ENCODE data around the gene DOCK10. TPM values are rescaled to one million over a fixed set of nuclear protein-coding genes. Genes with fewer than 3 reads are reported as not detected.

DOCK10 gene
- total RNA-seq, 1 donor from 2014 or later: 138 TPM

DNA sequence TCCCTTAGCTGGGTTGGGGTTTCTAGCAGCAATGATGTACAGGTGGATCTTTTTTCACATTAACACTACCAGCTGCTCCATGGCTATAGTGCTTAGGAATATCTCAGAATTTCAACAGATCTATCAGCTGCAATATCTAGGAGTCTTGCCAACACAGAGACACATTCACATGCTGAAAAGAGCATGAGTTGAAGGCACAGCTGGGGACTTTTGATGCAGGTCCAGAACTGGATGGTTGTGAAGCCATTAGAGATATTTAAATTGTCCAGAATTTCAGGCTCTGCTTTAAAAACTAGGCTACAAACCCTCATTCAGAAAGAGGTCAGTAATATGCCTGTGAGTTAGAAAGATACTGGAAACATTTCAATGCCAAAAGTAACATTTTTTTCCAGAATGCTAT, 203.9 kb downstream of the DOCK10 start:
- Mint-ChIP-seq H3K9me3 (peaks cover 12% of the 10 kb centered on the region), H3K27ac (no peak overlapping the region), H3K36me3 (ENCODE audit: low read depth) (peaks cover 82% of the 10 kb centered on the region), H3K4me3 (no peak overlapping the region), H3K4me1 (peaks cover 5% of the 10 kb centered on the region), H3K27me3 (no peaks in the 10 kb centered on the region)
- DNase-seq: no peak
- intact Hi-C loops (cut with micrococcal nuclease): loop anchor here (5.0 kb wide), 1 partner anchor 41 kb away; no protein-coding TSS in a partner anchor

DNA sequence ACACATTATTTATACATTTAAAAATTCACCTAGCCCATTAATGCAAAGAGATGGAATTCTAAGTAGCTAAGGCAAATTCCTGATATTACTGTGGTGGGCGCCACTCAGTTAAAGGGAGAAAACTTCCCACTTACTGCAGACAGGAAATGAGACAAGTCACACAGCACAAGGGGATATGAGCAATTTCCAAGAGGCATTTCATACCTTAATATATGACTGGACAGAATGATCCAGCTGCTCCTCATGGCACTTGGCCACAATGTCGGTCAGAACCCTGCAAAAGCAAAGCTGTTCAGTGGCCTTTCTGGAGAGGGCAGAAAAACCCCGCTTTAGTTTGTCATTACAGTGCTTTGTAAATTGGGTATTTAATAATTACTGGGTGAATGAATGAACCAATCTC, 204.7 kb downstream of the DOCK10 start:
- Mint-ChIP-seq H3K4me3 (no peak overlapping the region), H3K27me3 (no peaks in the 10 kb centered on the region), H3K36me3 (ENCODE audit: low read depth) (peaks cover 81% of the 10 kb centered on the region), H3K9me3 (peaks cover 12% of the 10 kb centered on the region), H3K4me1 (peaks cover 2% of the 10 kb centered on the region), H3K27ac (no peak overlapping the region)
- no peak for DNase-seq
- intact Hi-C loops (cut with micrococcal nuclease): loop anchor here (5.0 kb wide), 1 partner anchor 40 kb away; no protein-coding TSS in a partner anchor

DNA sequence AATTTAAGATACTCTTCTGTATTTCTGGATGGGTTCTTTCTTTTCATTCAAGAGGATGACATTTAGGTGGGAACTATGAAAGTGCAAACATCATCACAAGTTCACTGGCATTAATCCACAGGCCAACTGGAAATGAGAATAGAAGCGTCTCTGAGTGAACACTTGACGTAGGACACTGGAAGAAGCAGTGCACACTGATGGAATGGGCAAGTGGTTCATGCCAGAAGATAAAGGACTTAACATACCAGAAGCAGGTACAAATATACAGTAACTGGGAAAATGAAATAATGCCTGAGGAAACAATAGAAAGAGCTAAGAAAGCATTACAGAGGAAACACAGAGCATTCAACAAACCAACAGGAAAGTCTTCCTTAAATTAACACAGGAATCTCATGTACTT, 205.2 kb downstream of the DOCK10 start:
- H3K9me3 Mint-ChIP-seq: peaks cover 12% of the 10 kb centered on the region
- H3K4me3 Mint-ChIP-seq: no peak overlapping the region
- H3K27me3 Mint-ChIP-seq: no peaks in the 10 kb centered on the region
- DNase-seq: no peak
- peaks cover 2% of the 10 kb centered on the region for H3K4me1 Mint-ChIP-seq
- intact Hi-C loops (cut with micrococcal nuclease): loop anchor here (5.0 kb wide), 1 partner anchor 40 kb away; no protein-coding TSS in a partner anchor
- H3K27ac Mint-ChIP-seq: no peak overlapping the region
- peaks cover 80% of the 10 kb centered on the region for H3K36me3 Mint-ChIP-seq (ENCODE audit: low read depth)

DNA sequence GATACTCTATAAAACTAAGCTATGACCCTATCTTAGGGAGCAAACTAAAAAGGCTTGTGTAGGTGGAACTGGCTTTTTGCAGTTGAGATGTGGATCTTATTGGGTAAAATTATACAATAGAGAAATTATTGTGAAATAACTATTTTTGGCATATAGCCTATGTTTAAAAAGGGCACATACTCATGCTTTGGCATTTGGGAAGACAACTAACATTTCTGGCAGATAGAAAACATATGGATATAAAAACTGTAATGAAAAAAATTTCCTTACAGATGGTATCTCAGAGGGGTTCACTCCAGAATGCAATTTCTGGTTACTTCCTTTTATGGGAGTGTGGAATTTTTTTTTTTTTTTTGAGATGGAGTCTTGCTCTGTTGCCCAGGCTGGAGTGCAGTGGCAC, 206.0 kb downstream of the DOCK10 start:
- Mint-ChIP-seq H3K9me3 (peaks cover 12% of the 10 kb centered on the region), H3K27me3 (no peaks in the 10 kb centered on the region), H3K4me3 (no peak overlapping the region), H3K27ac (no peak overlapping the region), H3K36me3 (ENCODE audit: low read depth) (peaks cover 80% of the 10 kb centered on the region), H3K4me1 (peaks cover 2% of the 10 kb centered on the region)
- intact Hi-C loops (cut with micrococcal nuclease): loop anchor here (5.0 kb wide), 1 partner anchor 39 kb away; no protein-coding TSS in a partner anchor
- no peak for DNase-seq

DNA sequence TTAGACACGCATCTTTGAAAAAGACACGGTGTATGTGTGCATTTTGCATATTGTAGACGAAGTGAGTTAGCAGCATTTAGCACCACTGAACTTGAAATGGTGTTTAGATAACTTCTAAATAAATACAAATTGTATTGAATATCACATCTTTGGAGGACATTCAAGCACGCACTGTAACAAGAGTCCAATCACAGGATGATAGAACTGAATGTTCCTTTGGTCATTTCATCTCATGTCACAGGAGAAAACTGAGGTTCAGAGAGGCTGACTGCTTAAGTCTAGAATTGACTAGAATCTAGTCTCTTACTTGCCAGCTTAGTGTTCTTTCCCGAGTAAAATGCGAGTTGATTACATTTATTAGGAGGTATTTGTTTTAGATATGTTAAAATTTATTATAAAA, 206.9 kb downstream of the DOCK10 start:
- H3K4me1 Mint-ChIP-seq: peaks cover 2% of the 10 kb centered on the region
- H3K27ac Mint-ChIP-seq: no peak overlapping the region
- no peak overlapping the region for H3K4me3 Mint-ChIP-seq
- H3K36me3 Mint-ChIP-seq (ENCODE audit: low read depth): peaks cover 74% of the 10 kb centered on the region
- intact Hi-C loops (cut with micrococcal nuclease): loop anchor here (5.0 kb wide), 1 partner anchor 38 kb away; no protein-coding TSS in a partner anchor
- no peak for DNase-seq
- H3K27me3 Mint-ChIP-seq: no peaks in the 10 kb centered on the region
- peaks cover 7% of the 10 kb centered on the region for H3K9me3 Mint-ChIP-seq

DNA sequence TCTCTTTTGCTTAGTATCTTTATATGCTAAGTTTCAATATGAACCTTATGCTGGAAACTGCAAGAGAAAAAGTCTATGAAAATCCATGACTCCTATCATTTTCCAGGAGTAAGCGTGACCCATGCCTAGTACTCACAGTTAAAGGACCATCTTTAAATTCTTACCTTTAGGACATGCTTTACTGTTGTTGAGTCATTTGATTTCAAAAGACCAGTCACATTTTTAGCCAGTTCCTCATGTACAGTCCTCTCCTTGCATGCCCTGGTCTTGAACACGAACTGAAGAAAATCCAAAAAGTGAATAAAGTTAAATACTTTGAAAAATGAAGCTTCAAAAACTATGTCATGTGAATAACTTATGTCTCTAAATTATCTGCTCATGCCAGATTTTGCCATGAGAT, 208.3 kb downstream of the DOCK10 start:
- no peak overlapping the region for H3K27ac Mint-ChIP-seq
- H3K4me3 Mint-ChIP-seq: no peak overlapping the region
- intact Hi-C loops (cut with micrococcal nuclease): no loop called here
- H3K36me3 Mint-ChIP-seq (ENCODE audit: low read depth): peaks cover 72% of the 10 kb centered on the region
- DNase-seq: no peak
- no peaks in the 10 kb centered on the region for H3K9me3 Mint-ChIP-seq
- H3K27me3 Mint-ChIP-seq: no peaks in the 10 kb centered on the region
- no peaks in the 10 kb centered on the region for H3K4me1 Mint-ChIP-seq

DNA sequence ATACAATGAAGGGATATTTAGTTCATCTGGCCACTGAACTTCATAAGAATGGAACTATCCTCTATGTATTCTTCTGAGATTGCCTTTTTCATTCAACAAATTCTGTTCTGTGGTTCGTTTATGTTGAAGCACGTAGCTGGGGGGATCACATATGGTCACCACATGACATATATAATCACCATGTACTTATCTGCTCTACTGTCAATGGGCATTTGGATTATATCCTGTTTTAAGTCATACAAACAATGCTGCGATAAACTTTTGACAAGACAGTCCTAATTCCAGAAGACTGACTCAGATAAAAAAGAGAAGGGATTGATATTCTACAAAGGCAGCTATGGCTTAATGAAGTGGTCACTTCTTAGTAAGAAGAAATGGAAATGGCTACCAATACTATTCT, 210.1 kb downstream of the DOCK10 start:
- Mint-ChIP-seq H3K36me3 (ENCODE audit: low read depth) (peaks cover 74% of the 10 kb centered on the region), H3K4me3 (no peak overlapping the region), H3K27ac (no peak overlapping the region), H3K27me3 (no peaks in the 10 kb centered on the region), H3K4me1 (no peaks in the 10 kb centered on the region), H3K9me3 (no peaks in the 10 kb centered on the region)
- intact Hi-C loops (cut with micrococcal nuclease): no loop called here
- DNase-seq: no peak

DNA sequence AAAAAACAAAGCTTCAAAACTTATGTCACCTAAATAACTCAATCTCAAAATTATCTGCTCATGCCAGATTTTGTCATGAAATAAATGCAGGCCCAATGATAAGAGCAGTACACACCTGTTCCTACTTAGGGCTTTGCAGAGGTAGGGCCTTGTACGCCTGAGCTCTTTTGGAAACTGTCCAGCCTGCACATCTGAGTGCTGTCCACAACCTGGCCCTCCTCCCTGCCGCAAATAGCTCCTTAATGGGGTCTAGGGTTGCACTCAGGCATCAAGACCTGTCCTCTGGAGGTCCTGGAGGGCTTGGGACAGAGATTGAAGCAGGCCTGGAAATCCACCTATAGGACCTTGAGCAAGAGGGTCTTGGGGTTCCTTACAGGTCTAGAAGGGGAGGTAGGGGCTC, 210.7 kb downstream of the DOCK10 start:
- Mint-ChIP-seq H3K27me3 (no peaks in the 10 kb centered on the region), H3K4me1 (no peaks in the 10 kb centered on the region), H3K4me3 (no peak overlapping the region), H3K36me3 (ENCODE audit: low read depth) (peaks cover 74% of the 10 kb centered on the region), H3K9me3 (no peaks in the 10 kb centered on the region), H3K27ac (no peak overlapping the region)
- intact Hi-C loops (cut with micrococcal nuclease): no loop called here
- DNase-seq: no peak

DNA sequence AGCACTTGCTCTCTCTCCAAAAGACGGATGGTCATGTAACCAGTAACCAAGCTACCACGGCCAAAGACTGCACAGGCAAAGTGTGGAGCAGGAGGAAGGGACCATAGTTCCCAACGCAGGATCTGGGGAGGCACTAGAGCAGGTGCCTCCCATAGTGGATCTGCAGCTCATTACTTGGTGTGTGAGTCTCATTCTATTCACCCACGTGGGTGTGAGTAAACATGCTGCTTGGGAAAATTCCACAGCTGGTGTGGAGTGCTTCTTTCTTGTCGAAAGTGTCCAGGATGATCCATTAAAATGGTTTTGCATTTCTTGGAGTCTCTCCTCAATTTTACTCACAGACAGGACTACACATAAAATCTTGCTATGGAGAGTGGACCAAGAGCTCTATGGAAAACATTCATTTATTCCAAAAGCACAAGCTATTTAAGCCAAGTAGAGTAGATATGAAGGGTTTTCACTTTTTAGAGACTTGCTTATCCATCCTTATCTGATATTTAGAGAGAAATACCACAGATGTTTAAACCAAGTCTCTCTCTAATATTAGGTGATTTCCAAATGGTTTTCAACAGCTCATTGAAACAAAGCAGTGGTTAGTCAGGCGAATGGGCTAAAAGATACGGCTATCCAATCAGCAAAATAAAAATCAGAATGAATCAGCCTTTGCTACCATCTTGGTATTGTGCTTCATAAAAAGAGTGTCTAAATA, 221.8 kb downstream of the DOCK10 start:
- Mint-ChIP-seq H3K4me3 (no peak overlapping the region), H3K4me1 (peaks cover 5% of the 10 kb centered on the region), H3K36me3 (ENCODE audit: low read depth) (peaks cover 76% of the 10 kb centered on the region), H3K9me3 (peaks cover 13% of the 10 kb centered on the region), H3K27ac (no peak overlapping the region), H3K27me3 (no peaks in the 10 kb centered on the region)
- no peak for DNase-seq
- intact Hi-C loops (cut with micrococcal nuclease): no loop called here

DNA sequence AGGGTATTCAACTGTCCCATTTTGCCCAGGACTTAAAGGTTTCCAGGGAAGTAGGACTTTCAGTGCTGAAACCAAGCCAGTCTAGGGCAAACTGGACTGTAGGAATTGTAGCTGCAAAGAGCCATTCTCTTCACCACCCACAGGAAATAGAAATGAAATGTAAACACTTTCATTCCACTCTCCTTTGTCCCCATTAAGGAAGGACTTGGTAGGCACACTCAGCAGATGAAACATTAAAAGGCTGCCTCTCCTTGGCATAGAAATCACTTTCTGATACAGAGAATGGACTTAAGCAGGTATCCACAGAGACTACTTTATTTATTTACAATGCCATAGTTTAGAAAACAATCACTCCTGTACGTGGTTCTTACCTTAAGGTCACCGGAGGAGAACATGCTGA, 223.2 kb downstream of the DOCK10 start:
- peaks cover 5% of the 10 kb centered on the region for H3K4me1 Mint-ChIP-seq
- H3K9me3 Mint-ChIP-seq: peaks cover 13% of the 10 kb centered on the region
- intact Hi-C loops (cut with micrococcal nuclease): no loop called here
- no peak for DNase-seq
- no peak overlapping the region for H3K4me3 Mint-ChIP-seq
- H3K27ac Mint-ChIP-seq: no peak overlapping the region
- peaks cover 78% of the 10 kb centered on the region for H3K36me3 Mint-ChIP-seq (ENCODE audit: low read depth)
- no peaks in the 10 kb centered on the region for H3K27me3 Mint-ChIP-seq

DNA sequence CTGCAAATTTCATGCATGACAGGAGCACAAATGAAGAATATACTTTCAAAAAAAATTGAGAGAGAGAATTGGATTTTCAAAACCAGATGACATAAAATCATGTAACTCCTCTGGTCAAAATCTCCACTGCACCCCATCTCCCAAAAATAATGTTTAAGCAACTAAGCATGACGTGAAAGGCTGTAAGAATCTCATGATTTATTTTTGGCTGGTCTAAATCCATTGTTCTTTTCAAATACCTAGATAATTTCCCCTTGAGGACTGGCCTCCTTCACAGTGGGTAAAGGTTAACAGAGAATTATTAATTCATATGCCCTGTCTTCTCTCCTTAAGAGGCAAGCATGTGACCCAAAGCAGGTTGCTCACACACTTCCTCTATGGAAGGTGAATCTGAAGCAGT, 224.6 kb downstream of the DOCK10 start:
- H3K27me3 Mint-ChIP-seq: no peaks in the 10 kb centered on the region
- H3K27ac Mint-ChIP-seq: no peak overlapping the region
- intact Hi-C loops (cut with micrococcal nuclease): no loop called here
- peaks cover 80% of the 10 kb centered on the region for H3K36me3 Mint-ChIP-seq (ENCODE audit: low read depth)
- H3K4me1 Mint-ChIP-seq: peaks cover 5% of the 10 kb centered on the region
- no peak overlapping the region for H3K4me3 Mint-ChIP-seq
- H3K9me3 Mint-ChIP-seq: peaks cover 13% of the 10 kb centered on the region
- DNase-seq: no peak

DNA sequence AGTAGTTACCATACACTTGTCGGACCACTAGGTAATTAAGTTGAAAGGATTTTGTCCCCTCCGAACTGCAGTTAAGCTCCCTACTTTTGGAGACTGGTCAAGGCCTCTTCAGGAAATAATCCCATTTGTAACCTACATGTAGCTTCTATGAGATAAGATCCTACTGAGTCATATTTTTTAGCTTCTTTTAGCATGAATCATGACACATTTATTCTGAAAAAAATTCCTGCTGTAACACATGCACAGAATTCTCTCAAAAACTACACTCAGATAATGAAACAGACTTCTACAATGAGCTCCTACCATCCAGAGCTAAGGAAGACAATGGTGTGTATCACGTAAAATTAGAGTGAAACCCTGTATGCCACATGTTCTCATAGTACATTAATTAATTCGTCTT, 225.5 kb downstream of the DOCK10 start:
- intact Hi-C loops (cut with micrococcal nuclease): no loop called here
- H3K4me3 Mint-ChIP-seq: no peak overlapping the region
- peak; percentile 8 for DNase-seq
- H3K4me1 Mint-ChIP-seq: peaks cover 5% of the 10 kb centered on the region
- H3K36me3 Mint-ChIP-seq (ENCODE audit: low read depth): peaks cover 79% of the 10 kb centered on the region
- no peaks in the 10 kb centered on the region for H3K27me3 Mint-ChIP-seq
- H3K27ac Mint-ChIP-seq: no peak overlapping the region
- H3K9me3 Mint-ChIP-seq: peaks cover 13% of the 10 kb centered on the region

DNA sequence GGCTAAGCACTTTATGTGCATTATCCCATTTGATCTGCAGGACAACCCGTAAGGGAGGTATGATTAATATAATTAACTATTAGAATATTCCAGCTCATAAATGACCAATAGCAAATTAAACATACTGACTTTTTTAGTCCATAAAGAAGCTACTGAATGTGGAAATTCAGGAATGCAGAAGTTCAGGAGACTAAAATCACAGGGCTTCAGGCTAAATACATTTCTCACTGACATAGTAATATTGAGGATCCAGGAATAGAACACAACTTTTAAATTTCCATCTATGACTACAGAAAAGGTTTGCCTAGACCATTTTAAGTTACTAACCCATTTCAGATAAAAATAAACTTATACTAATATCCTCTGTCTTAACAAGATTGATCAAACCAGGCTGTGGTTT, 228.7 kb downstream of the DOCK10 start:
- intact Hi-C loops (cut with micrococcal nuclease): no loop called here
- no peak overlapping the region for H3K4me3 Mint-ChIP-seq
- H3K9me3 Mint-ChIP-seq: peaks cover 14% of the 10 kb centered on the region
- peaks cover under 1% of the 10 kb centered on the region for H3K4me1 Mint-ChIP-seq
- no peak for DNase-seq
- H3K27ac Mint-ChIP-seq: no peak overlapping the region
- peaks cover 74% of the 10 kb centered on the region for H3K36me3 Mint-ChIP-seq (ENCODE audit: low read depth)
- H3K27me3 Mint-ChIP-seq: no peaks in the 10 kb centered on the region

DNA sequence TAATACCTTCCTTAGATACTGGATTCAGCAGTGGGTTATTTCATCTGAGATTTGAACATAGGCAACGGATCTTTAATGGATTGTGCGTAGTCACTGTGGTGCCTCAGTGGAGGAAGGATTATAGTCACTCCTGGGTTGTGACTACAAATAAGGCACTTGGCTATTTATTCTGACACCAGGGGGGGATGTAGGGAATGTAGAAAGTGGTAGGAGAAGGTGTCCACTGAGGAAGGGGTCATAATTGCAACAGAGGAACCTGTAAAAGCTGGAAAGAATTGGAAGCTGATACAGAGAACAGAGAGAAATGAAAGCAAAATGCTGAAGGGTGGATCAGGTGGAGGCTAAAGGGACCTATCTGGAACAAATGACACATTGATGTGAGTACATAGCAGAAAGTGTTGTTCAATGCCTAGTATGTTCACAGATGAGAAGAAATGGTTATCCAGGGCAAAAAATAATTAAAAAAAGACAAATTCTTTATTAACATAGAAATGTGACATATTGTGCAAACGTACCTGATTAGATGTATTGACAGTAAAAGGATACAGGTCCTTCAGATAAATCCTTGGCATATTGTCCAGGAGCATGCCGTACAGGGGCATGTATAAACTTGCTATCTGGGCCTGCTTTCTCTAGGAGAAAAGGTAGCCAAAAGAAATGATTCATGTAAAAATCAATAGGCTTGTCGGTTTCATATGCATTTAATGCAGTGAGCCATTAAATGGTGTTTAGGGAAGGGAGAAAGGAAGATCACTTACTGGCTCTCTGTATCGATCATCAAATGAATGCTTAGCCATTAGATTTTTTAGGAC, 234.9 kb downstream of the DOCK10 start:
- no peak overlapping the region for H3K4me3 Mint-ChIP-seq
- H3K9me3 Mint-ChIP-seq: peaks cover 3% of the 10 kb centered on the region
- peaks cover 56% of the 10 kb centered on the region for H3K36me3 Mint-ChIP-seq (ENCODE audit: low read depth)
- intact Hi-C loops (cut with micrococcal nuclease): no loop called here
- no peaks in the 10 kb centered on the region for H3K27me3 Mint-ChIP-seq
- no peak overlapping the region for H3K27ac Mint-ChIP-seq
- peak; percentile 54 for DNase-seq
- no peaks in the 10 kb centered on the region for H3K4me1 Mint-ChIP-seq
